Hepatocyte (in vitro differentiated cells): ENCODE measurements around the gene ADORA3. TPM values are rescaled to one million over a fixed set of nuclear protein-coding genes. Genes with fewer than 3 reads are reported as not detected.

ENCODE experiments used
- DNase-seq: peaks from one replicate; pipeline ENCODE4 v3.0.0-alpha.2; 2016; ENCODE audit warnings: low spot score
- H2AFZ ChIP-seq: fragments of 200-600 bp; sonication (generic); 2 replicates; pipeline ENCODE4 v1.6.0; 2016; ENCODE audit warnings: antibody characterized with exemption, mild to moderate bottlenecking
- H3K27ac ChIP-seq: fragments of 200-600 bp; sonication (generic); 2 replicates; pipeline ENCODE4 v1.5.1; 2016; ENCODE audit warnings: mild to moderate bottlenecking
- H3K27me3 ChIP-seq: fragments of 200-600 bp; sonication (generic); 2 replicates; pipeline ENCODE4 v1.6.1; 2016
- H3K36me3 ChIP-seq: fragments of 200-600 bp; sonication (generic); replicated peaks from 2 replicates; pipeline ENCODE4 v1.5.1; 2016; ENCODE audit warnings: low read depth; ENCODE audit not compliant: insufficient read depth
- H3K4me1 ChIP-seq: fragments of 200-600 bp; sonication (generic); 2 replicates; pipeline ENCODE4 v1.5.1; 2016; ENCODE audit warnings: mild to moderate bottlenecking, moderate library complexity; ENCODE audit not compliant: insufficient read depth
- H3K4me2 ChIP-seq: fragments of 200-600 bp; sonication (generic); 2 replicates; pipeline ENCODE4 v1.6.0; 2016
- H3K4me3 ChIP-seq: fragments of 200-600 bp; sonication (generic); 2 replicates; pipeline ENCODE4 v1.5.1; 2016; ENCODE audit warnings: mild to moderate bottlenecking
- H3K79me2 ChIP-seq: fragments of 200-600 bp; sonication (generic); 2 replicates; pipeline ENCODE4 v1.6.0; 2017; ENCODE audit warnings: mild to moderate bottlenecking
- H3K9me2 ChIP-seq: fragments of 200-600 bp; sonication (generic); replicated peaks from 2 replicates; pipeline ENCODE4 v1.6.0; 2017; ENCODE audit warnings: mild to moderate bottlenecking; ENCODE audit not compliant: insufficient read depth
- H3K9me3 ChIP-seq: fragments of 200-600 bp; sonication (generic); 2 replicates; pipeline ENCODE4 v1.5.1; 2016; ENCODE audit warnings: low read depth, mild to moderate bottlenecking
- H4K20me1 ChIP-seq: fragments of 200-600 bp; sonication (generic); 2 replicates; pipeline ENCODE4 v1.6.0; 2016; ENCODE audit warnings: mild to moderate bottlenecking; ENCODE audit not compliant: insufficient read depth, poor library complexity, severe bottlenecking
- EZH2 ChIP-seq: fragments of 200-600 bp; sonication (generic); IDR thresholded peaks from 2 replicates; pipeline ENCODE4 v1.6.1; 2016; ENCODE audit warnings: antibody characterized with exemption, mild to moderate bottlenecking, borderline replicate concordance
- EZH2phosphoT487 ChIP-seq: fragments of 200-600 bp; sonication (generic); IDR thresholded peaks from one replicate; pipeline ENCODE4 v1.6.1; 2018; ENCODE audit warnings: antibody characterized with exemption, mild to moderate bottlenecking, low read depth, moderate library complexity; ENCODE audit not compliant: unreplicated experiment, severe bottlenecking
- WGBS: methylation state at CpG from one replicate; pipeline ENCODE4 v1.1.6; 2016; ENCODE audit warnings: low lambda C conversion rate; ENCODE audit errors: missing lambda C conversion rate; 5-methylcytosine and 5-hydroxymethylcytosine counted together
- polyA plus RNA-seq: library from polyadenylated mRNA; unstranded; fragments of >200 nt; fragmentation: Nextera tagmentation; extraction: Ambion mirVana; gene quantifications from 2 replicates; pipeline ENCODE4 v1.2.1, GENCODE V29; 2016
- total RNA-seq: library from RNA; depleted of rRNA; stranded (reverse); fragments of >200 nt; gene quantifications from 2 replicates; pipeline ENCODE4 v1.2.3, GENCODE V29; 2014
- TF ChIP-seq, protein P1 (sequence below): fragments of 200-600 bp; sonication (generic); IDR thresholded peaks from 2 replicates; pipeline ENCODE4 v1.5.1; 2016; ENCODE audit warnings: antibody characterized with exemption, mild to moderate bottlenecking; ENCODE audit not compliant: poor library complexity

Gene ADORA3
- total and polyA plus RNA-seq, 2 experiments from 2014 or later = 0.33 to 0.41 TPM

DNA sequence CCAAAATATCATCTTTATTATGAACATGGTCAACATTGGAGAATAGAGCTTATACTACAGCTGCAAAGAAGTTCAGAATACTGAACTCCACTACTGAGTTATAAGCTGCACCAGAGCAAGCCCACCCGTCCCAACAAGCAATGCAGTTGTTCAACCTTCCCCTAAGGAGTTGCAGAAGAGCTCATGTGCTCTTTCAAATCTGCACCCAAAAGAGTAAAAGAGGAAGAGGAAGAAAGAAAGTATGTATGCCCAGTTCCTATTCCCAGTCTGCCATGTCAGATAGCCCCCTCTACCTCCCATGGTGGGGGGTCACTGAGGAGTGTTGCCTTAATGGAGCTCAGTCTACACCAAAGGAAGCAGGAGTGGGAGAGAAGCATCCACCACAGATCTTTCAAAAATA lies 22.8 kb downstream of the ADORA3 start:
- no peak overlapping the region for H3K4me3 ChIP-seq
- H3K36me3 ChIP-seq = no peaks in the 10 kb centered on the region
- H3K79me2 ChIP-seq = no peaks in the 10 kb centered on the region
- no peaks in the 10 kb centered on the region for H4K20me1 ChIP-seq
- H3K4me2 ChIP-seq = no peak overlapping the region
- no peaks in the 10 kb centered on the region for H3K27me3 ChIP-seq
- no peak overlapping the region for H3K27ac ChIP-seq
- H2AFZ ChIP-seq = no peak overlapping the region
- TF ChIP-seq EZH2phosphoT487 = no peak
- TF ChIP-seq, protein P1, sequence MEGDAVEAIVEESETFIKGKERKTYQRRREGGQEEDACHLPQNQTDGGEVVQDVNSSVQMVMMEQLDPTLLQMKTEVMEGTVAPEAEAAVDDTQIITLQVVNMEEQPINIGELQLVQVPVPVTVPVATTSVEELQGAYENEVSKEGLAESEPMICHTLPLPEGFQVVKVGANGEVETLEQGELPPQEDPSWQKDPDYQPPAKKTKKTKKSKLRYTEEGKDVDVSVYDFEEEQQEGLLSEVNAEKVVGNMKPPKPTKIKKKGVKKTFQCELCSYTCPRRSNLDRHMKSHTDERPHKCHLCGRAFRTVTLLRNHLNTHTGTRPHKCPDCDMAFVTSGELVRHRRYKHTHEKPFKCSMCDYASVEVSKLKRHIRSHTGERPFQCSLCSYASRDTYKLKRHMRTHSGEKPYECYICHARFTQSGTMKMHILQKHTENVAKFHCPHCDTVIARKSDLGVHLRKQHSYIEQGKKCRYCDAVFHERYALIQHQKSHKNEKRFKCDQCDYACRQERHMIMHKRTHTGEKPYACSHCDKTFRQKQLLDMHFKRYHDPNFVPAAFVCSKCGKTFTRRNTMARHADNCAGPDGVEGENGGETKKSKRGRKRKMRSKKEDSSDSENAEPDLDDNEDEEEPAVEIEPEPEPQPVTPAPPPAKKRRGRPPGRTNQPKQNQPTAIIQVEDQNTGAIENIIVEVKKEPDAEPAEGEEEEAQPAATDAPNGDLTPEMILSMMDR = no peak
- TF ChIP-seq EZH2 = no peak
- 90% methylated on average over 1 of the region's 1 CpG for WGBS
- no peak for DNase-seq
- H3K4me1 ChIP-seq = peaks cover 4% of the 10 kb centered on the region
- H3K9me3 ChIP-seq = no peaks in the 10 kb centered on the region
- H3K9me2 ChIP-seq = no peaks in the 10 kb centered on the region

DNA sequence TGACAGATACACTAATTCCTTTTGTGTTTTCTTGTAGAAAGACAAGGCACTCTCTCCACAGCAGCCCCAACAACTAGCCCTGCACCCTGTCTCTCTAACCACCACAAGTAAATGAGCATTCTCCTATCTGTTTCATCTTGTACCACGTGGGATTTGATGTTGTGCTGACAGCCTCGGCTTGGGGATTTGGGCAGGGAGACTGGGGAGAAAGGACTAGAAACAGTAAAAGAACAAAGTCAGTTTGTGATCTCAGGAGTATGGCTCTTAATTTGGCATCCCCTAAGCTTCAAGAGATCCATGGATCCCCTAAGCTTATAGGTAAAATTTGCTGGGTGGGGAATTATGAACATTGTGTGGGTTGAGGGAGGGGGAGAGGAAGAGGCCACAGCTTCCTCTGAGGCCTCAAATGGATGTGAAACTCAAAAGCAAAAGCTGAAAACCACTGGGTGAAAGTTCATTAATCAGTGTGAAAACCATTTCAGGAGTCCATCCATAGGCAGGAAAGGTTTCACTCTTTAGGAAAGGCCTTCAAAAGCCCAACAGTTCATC lies 26.6 kb downstream of the ADORA3 start:
- Histone ChIP-seq H3K27ac (no peak overlapping the region), H2AFZ (no peak overlapping the region), H4K20me1 (no peaks in the 10 kb centered on the region), H3K4me2 (no peak overlapping the region), H3K27me3 (no peaks in the 10 kb centered on the region), H3K9me3 (no peaks in the 10 kb centered on the region), H3K4me3 (no peak overlapping the region), H3K79me2 (no peaks in the 10 kb centered on the region), H3K9me2 (no peaks in the 10 kb centered on the region), H3K36me3 (no peaks in the 10 kb centered on the region), H3K4me1 (peaks cover 2% of the 10 kb centered on the region)
- WGBS = 49% methylated on average over 2 of the region's 2 CpGs
- TF ChIP-seq, protein P1 = no peak
- TF ChIP-seq EZH2 (no peak), EZH2phosphoT487 (no peak)
- DNase-seq = no peak

DNA sequence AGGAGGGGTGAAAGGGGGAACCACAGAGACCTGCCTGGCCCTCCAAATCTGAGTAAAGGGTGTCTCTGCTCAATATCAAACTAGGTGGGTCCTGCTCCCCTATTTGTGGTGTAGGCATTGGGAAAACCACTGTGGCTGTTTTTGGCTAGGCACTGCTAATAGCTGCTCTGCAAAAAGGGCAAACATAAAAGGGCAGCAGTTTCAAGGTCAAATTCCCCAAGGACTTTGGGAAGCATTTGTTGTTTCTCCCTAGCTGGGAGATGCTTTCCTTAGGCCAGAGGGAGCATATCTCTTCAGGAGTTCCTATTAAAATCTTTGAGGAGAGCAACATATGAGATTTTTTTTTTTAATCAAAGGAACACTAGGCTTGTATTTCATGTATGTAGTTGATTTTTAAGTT lies 27.2 kb downstream of the ADORA3 start:
- Histone ChIP-seq H3K4me3 (no peak overlapping the region), H3K9me3 (no peaks in the 10 kb centered on the region), H3K79me2 (no peaks in the 10 kb centered on the region), H3K27ac (no peak overlapping the region), H3K4me2 (no peak overlapping the region), H3K36me3 (no peaks in the 10 kb centered on the region), H3K9me2 (no peaks in the 10 kb centered on the region), H3K27me3 (no peaks in the 10 kb centered on the region), H4K20me1 (no peaks in the 10 kb centered on the region), H2AFZ (no peak overlapping the region), H3K4me1 (no peaks in the 10 kb centered on the region)
- DNase-seq = no peak
- TF ChIP-seq EZH2 = no peak
- TF ChIP-seq, protein P1 = no peak
- no peak for TF ChIP-seq EZH2phosphoT487

DNA sequence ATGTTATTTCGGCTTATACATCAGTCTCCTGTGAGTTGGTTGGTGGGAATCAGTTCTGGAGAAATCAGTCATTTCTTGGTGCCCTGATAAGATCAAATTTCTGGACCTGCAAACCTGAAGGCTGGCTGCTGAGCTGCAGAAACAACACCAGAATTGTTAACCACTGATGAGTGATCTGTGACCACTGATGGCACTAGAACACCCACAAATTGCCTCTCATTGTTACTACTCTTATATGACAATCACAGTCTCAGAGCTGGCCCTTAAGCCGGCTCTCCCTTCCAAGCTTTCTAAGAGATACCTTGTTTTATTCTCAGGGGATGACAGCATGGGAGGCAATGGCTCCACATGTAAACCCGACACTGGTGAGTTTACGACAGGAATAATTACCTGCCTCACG lies 27.7 kb downstream of the ADORA3 start:
- no peak overlapping the region for H3K4me3 ChIP-seq
- no peak overlapping the region for H3K4me2 ChIP-seq
- no peaks in the 10 kb centered on the region for H3K79me2 ChIP-seq
- no peaks in the 10 kb centered on the region for H3K9me2 ChIP-seq
- no peaks in the 10 kb centered on the region for H3K9me3 ChIP-seq
- 78% methylated on average over 5 of the region's 5 CpGs for WGBS
- H3K36me3 ChIP-seq = no peaks in the 10 kb centered on the region
- H3K27ac ChIP-seq = no peak overlapping the region
- no peaks in the 10 kb centered on the region for H4K20me1 ChIP-seq
- TF ChIP-seq, protein P1 = no peak
- TF ChIP-seq EZH2phosphoT487 = no peak
- no peaks in the 10 kb centered on the region for H3K27me3 ChIP-seq
- H2AFZ ChIP-seq = no peak overlapping the region
- no peaks in the 10 kb centered on the region for H3K4me1 ChIP-seq
- no peak for DNase-seq
